Hepatocyte (in vitro differentiated cells): Measurements from ENCODE around the gene CD248.

Source experiments
- CTCF ChIP-seq: fragments of 200-600 bp; sonication (generic); IDR thresholded peaks from 2 replicates; pipeline ENCODE4 v1.5.1; 2016; ENCODE audit warnings: antibody characterized with exemption, mild to moderate bottlenecking; ENCODE audit not compliant: poor library complexity
- EZH2 ChIP-seq: fragments of 200-600 bp; sonication (generic); IDR thresholded peaks from 2 replicates; pipeline ENCODE4 v1.6.1; 2016; ENCODE audit warnings: antibody characterized with exemption, mild to moderate bottlenecking, borderline replicate concordance

- no peak for TF ChIP-seq EZH2
- peak; percentile 53 for TF ChIP-seq CTCF
Measured at GRCh38 chr11:66363805-66364535, 47.1 kb upstream of the CD248 start.
